Testis (tissue), 3 donors: ENCODE results near the gene NDOR1. TPM values are rescaled to one million over a fixed set of nuclear protein-coding genes. Genes with fewer than 3 reads are reported as not detected.

Experiments used
- DNase-seq: peaks from one replicate; pipeline ENCODE4 v3.0.0-alpha.2; 2019
- H3K27ac ChIP-seq, 2 donors: fragments of 200-600 bp; sonication (generic); one replicate each; pipeline ENCODE4 v1.5.1; 2019
- H3K27me3 ChIP-seq: fragments of 200-600 bp; sonication (generic); one replicate; pipeline ENCODE4 v1.5.1; 2019
- H3K36me3 ChIP-seq: fragments of 200-600 bp; sonication (generic); one replicate; pipeline ENCODE4 v1.5.1; 2017; ENCODE audit warnings: low read depth; ENCODE audit errors: missing control alignments
- H3K4me1 ChIP-seq: fragments of 200-600 bp; sonication (generic); one replicate; pipeline ENCODE4 v1.5.1; 2019
- H3K4me3 ChIP-seq, 2 donors: fragments of 200-600 bp; sonication (generic); one replicate each; pipeline ENCODE4 v1.5.1; 2017 to 2019
- H3K9me3 ChIP-seq: fragments of 200-600 bp; sonication (generic); one replicate; pipeline ENCODE4 v1.5.1; 2017
- CTCF ChIP-seq, 3 experiments: fragments of 450-650 bp in 2 of 3; fragments of 200-600 bp in 1 of 3; sonication (generic) in 1 of 3; IDR thresholded peaks; one replicate each; pipeline ENCODE4 v1.5.1; 2016 to 2019; ENCODE audit warnings: antibody characterized with exemption in 3 of 3, mild to moderate bottlenecking in 2 of 3, moderate library complexity in 1 of 3
- POLR2A ChIP-seq: fragments of 450-650 bp; IDR thresholded peaks from one replicate; pipeline ENCODE4 v1.6.1; 2017; ENCODE audit warnings: antibody characterized with exemption, mild to moderate bottlenecking, moderate library complexity
- WGBS, 2 donors: methylation state at CpG; one replicate each; pipeline ENCODE4 v1.1.5; 2018; 5-methylcytosine and 5-hydroxymethylcytosine counted together
- intact Hi-C: fragments of 100-400 bp; cut with DNase I; formaldehyde crosslinking; loops from one replicate; pipeline ENCODE4 v1.15.1; 2023; ENCODE audit warnings: low total_unique reads
- polyA plus RNA-seq: library from polyadenylated mRNA; stranded (reverse); fragments of 350-450 nt; fragmentation: Illumina TruSeq; extraction: RNeasy Lipid Tissue Mini Kit (QIAGEN cat#74804); gene quantifications from one replicate; pipeline ENCODE4 v1.2.3, GENCODE V29; 2014; ENCODE audit warnings: low read depth, low replicate concordance; ENCODE audit not compliant: insufficient read depth
- total RNA-seq, 2 donors: library from RNA; depleted of rRNA; stranded (reverse); fragments of >200 nt; gene quantifications; one replicate each; pipeline ENCODE4 v1.2.3, GENCODE V29; 2016

The NDOR1 gene
- total and polyA plus RNA-seq, 3 donors from 2014 or later: 21.9 to 29.1 (median 27.5) TPM

GRCh38 chr9:137172901-137173795 is 32.4 kb upstream of the NDOR1 start:
- no peak for TF ChIP-seq POLR2A
- no peak for TF ChIP-seq CTCF (IDR thresholded peaks at IDR 0.05)
- peaks cover 4% of the 10 kb centered on the region for H3K4me1 ChIP-seq
- H3K36me3 ChIP-seq: no peaks in the 10 kb centered on the region
- no peak overlapping the region for H3K4me3 ChIP-seq
- H3K27me3 ChIP-seq: no peaks in the 10 kb centered on the region
- intact Hi-C loops: no loop called here
- DNase-seq: no peak
- H3K27ac ChIP-seq: no peak overlapping the region
- WGBS, 2 donors: 74 to 84% methylated on average over 10 to 21 of the region's 21 CpGs
- no peaks in the 10 kb centered on the region for H3K9me3 ChIP-seq

- intact Hi-C loops: no loop called here
- no peaks in the 10 kb centered on the region for H3K27me3 ChIP-seq
Observed at GRCh38 chr9:137173796-137174664, 31.5 kb upstream of the NDOR1 start.

DNA sequence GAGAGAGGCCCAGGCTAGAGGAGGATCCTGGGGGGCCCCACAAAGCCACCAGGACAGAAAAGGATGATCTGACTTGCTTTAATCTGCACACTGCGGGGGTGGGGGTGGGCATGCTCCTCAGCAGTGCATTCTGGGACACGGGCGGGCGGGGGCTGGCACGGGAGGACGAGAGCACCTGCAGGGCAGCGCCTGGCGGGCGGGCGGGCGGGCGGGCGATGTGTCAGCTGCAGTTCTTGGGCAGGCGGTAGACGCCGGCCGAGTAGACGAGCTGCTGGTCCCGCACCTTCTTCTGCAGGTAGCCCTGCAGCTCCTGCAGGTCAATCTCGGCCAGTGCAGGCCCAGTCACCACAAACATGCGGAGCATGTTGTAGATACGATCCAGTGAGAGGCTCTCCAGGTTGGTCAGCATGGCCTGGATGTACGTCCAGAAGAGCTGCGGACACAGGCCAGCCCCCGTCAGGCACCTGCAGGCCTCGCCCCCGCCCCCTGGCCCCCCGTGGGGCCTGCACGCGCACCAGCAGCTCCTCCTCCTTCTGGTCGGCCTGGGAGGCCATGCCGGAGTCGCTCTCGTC is 30.7 kb upstream of the NDOR1 start:
- Histone ChIP-seq H3K27me3 (no peaks in the 10 kb centered on the region), H3K9me3 (no peaks in the 10 kb centered on the region), H3K27ac (no peak overlapping the region), H3K36me3 (no peaks in the 10 kb centered on the region), H3K4me1 (no peaks in the 10 kb centered on the region), H3K4me3 (no peak overlapping the region)
- intact Hi-C loops: no loop called here
- TF ChIP-seq POLR2A (no peak), CTCF (IDR thresholded peaks at IDR 0.05) (no peak)
- no peak for DNase-seq
- 72% methylated on average over 23 of the region's 34 CpGs; no CpG with 5 or more reads in 1 of the 2 donors for WGBS, 2 donors

More at GRCh38 chr9:137173796-137174664, 31.5 kb upstream of the NDOR1 start:
- Histone ChIP-seq H3K9me3 (no peaks in the 10 kb centered on the region), H3K4me3 (no peak overlapping the region), H3K36me3 (no peaks in the 10 kb centered on the region), H3K4me1 (no peaks in the 10 kb centered on the region), H3K27ac (no peak overlapping the region)
- WGBS, 2 donors: 91 to 93% methylated on average over 12 to 45 of the region's 45 CpGs
- no peak for TF ChIP-seq POLR2A
- TF ChIP-seq CTCF (IDR thresholded peaks at IDR 0.05): no peak
- no peak for DNase-seq

DNA sequence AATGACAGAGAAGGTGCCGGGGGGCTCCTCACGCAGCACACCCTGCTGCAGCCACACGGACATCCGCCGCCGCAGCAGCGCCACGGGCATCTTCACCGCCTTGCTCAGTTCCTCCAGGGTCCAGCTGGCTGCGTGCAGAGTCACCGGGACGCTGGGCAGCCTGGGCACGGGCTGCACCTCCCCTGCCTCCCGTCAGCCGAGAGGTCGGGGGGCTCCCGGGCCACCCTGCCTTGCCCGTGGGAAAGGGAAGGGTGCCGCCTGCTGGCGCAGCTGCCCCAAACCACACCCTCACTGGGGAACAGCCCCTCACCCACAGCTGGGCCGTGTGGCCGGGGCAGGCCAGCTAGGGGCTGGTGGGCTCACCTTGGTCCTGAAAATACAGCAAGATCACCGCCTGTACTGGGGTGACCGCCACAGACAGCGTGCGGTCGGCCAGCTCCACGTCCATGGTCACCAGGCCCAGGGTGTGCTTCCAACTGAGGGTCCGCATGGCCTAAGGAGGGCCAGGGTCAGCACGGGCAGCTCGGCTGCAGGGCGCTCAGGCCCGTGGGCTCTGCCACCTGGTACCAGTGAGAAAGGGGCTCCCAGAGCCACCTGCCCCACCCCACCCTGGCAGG is 30.0 kb upstream of the NDOR1 start:
- Histone ChIP-seq H3K27me3 (no peaks in the 10 kb centered on the region), H3K4me3 (no peak overlapping the region), H3K36me3 (no peaks in the 10 kb centered on the region), H3K4me1 (no peaks in the 10 kb centered on the region), H3K27ac (no peak overlapping the region), H3K9me3 (no peaks in the 10 kb centered on the region)
- TF ChIP-seq CTCF (IDR thresholded peaks at IDR 0.05) (no peak), POLR2A (no peak)
- no peak for DNase-seq
- intact Hi-C loops: no loop called here
- WGBS, 2 donors: 53 to 60% methylated on average over 20 to 32 of the region's 33 CpGs
